ENCODE results near the gene TXNIP.

GRCh38 chr1:145959957-145960467 is 36.4 kb downstream of the TXNIP start:
- TF ChIP-seq, protein P1, sequence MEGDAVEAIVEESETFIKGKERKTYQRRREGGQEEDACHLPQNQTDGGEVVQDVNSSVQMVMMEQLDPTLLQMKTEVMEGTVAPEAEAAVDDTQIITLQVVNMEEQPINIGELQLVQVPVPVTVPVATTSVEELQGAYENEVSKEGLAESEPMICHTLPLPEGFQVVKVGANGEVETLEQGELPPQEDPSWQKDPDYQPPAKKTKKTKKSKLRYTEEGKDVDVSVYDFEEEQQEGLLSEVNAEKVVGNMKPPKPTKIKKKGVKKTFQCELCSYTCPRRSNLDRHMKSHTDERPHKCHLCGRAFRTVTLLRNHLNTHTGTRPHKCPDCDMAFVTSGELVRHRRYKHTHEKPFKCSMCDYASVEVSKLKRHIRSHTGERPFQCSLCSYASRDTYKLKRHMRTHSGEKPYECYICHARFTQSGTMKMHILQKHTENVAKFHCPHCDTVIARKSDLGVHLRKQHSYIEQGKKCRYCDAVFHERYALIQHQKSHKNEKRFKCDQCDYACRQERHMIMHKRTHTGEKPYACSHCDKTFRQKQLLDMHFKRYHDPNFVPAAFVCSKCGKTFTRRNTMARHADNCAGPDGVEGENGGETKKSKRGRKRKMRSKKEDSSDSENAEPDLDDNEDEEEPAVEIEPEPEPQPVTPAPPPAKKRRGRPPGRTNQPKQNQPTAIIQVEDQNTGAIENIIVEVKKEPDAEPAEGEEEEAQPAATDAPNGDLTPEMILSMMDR (IDR thresholded peaks at IDR 0.05): no peak
- no peak for TF ChIP-seq ZFX (IDR thresholded peaks at IDR 0.05; ENCODE audit: borderline replicate concordance)

Measured in 22Rv1 (cell line).